UCSD-AML1 (cell line): ENCODE results near the gene ZBTB37.
"Not testable (repeated sequence)": the region's sequence is repeated elsewhere in the genome, so short reads cannot be mapped to it uniquely, and the experiment has no call there.

ENCODE experiments used
- DNase-seq: peaks from one replicate; lab custom pipeline; 2025; ENCODE audit not compliant: unreplicated experiment; lab: John Stamatoyannopoulos, UW

The ZBTB37 gene

GRCh38 chr1:173900992-173901391, 32.8 kb downstream of the ZBTB37 start:
- no peak for DNase-seq

- no peak for DNase-seq
These were observed 35.8 kb downstream of the ZBTB37 start for GRCh38 chr1:173903827-173904531.

- DNase-seq: no peak
These were observed 44.9 kb downstream of the ZBTB37 start for GRCh38 chr1:173913111-173913510.

GRCh38 chr1:173914366-173914871, 46.2 kb downstream of the ZBTB37 start:
- peak; percentile 24 for DNase-seq

- DNase-seq: no peak
These were observed 47.4 kb downstream of the ZBTB37 start for GRCh38 chr1:173915596-173915995.

DNA sequence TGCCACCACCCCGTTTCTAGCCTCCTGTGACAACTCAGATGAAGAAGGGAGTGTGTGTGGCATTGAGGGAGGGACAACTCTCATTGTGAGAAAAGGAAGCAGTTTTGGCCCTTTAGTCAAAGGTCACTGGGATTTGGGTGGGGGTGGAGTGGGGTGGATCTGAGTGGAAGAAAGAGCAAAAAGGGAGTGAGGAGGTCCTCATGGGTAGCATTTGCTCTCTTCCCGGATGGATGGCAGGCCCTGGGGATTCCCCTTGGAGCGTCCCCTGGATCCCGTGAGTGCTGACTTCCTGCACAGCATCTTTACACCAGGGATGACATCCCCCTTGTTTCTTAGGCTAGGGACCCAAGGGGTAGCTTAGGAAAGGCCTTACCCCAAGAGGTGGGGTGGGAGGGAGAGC, 48.5 kb downstream of the ZBTB37 start:
- DNase-seq: no peak

DNA sequence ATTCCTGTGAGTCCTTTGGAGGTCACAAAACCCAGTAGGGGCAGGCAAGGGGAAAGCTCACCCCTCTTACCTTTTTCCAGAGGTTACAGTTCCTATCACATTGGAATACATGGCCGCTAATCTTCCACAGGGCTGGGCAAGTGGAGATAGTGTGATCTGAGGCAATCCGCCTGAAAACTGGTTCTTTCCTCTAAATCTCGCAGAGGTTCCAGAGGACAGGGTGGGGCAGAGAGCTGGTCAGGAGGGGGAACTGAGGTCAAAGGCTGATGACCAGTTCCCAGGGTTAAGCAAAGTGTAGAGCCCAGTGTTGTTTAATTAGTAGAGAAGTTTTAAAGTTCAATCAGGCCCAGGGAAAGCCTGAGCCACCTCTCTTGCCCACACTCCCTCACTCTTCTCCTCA, 49.0 kb downstream of the ZBTB37 start, which contains the start of gene SERPINC1:
SERPINC1 (minus strand) TSS at position 179 of the 400 bp plus-strand sequence; CDS start at position 111, 68 bp downstream.
- no peak for DNase-seq

- no peak for DNase-seq
These were observed 49.7 kb downstream of the ZBTB37 start for GRCh38 chr1:173917635-173918493.

GRCh38 chr1:173920861-173921260, 52.7 kb downstream of the ZBTB37 start:
- DNase-seq: no peak

- DNase-seq: no peak
These were observed 57.4 kb downstream of the ZBTB37 start for GRCh38 chr1:173925306-173926242.

DNA sequence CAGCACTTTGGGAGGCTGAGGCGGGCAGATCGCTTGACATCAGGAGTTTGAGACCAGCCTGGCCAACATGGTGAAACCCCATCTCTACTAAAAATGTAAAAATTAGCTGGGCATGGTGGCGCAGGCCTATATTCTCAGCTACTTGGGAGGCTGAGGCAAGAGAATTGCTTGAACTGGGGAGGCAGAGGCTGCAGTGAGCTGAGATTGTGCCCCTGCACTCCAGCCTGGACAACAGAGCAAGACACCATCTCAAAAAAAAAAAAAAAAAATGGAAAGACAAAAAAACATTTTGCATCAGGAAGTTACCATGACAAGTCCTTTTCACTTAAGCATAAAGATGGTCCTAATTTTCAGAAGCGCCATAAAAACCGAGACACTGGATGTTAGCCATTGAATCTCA, 62.4 kb downstream of the ZBTB37 start:
- not testable (repeated sequence) for DNase-seq

- DNase-seq: no peak
These were observed 66.3 kb downstream of the ZBTB37 start for GRCh38 chr1:173934440-173934839.

GRCh38 chr1:173937062-173937461, 68.9 kb downstream of the ZBTB37 start:
- DNase-seq: no peak

- no peak for DNase-seq
These were observed 78.3 kb downstream of the ZBTB37 start for GRCh38 chr1:173946380-173946921.

DNA sequence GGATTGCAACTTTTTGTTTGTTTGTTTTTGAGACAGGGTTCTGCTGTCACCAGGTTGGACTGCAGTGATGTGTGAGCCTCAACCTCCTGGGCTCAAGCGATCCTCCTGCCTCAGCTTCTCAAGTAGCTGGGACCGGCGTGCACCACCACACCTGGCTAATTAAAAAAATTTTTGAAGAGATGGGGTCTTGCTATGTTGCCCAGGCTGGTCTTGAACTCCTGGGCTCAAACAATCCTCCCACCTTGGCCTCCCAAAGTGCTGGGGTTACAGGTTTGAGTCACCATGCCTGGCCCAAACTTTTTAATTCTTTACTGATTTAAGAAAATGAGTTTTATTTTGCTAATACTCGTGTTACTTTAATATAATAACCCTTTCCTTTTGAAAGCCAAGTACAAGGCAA, 80.4 kb downstream of the ZBTB37 start:
- no peak for DNase-seq
